Measurements from ENCODE around the gene ANXA3.

The ANXA3 gene

GRCh38 chr4:78644744-78645330, 93.3 kb downstream of the ANXA3 start:
- peak; percentile 31 for DNase-seq (ENCODE audit: low read depth, low spot score)

- DNase-seq (ENCODE audit: low read depth, low spot score): peak; percentile 22
Observed at GRCh38 chr4:78645853-78646757, 94.5 kb downstream of the ANXA3 start.

- DNase-seq (ENCODE audit: low read depth, low spot score): no peak
Observed at GRCh38 chr4:78647272-78647671, 95.7 kb downstream of the ANXA3 start.

- DNase-seq (ENCODE audit: low read depth, low spot score): no peak
Observed at GRCh38 chr4:78648640-78649363, 97.2 kb downstream of the ANXA3 start.

GRCh38 chr4:78650106-78651024, 98.8 kb downstream of the ANXA3 start:
- no peak for DNase-seq (ENCODE audit: low read depth, low spot score)

GRCh38 chr4:78651250-78651860, 99.8 kb downstream of the ANXA3 start:
- no peak for DNase-seq (ENCODE audit: low read depth, low spot score)

- DNase-seq (ENCODE audit: low read depth, low spot score): no peak
Observed at GRCh38 chr4:78652282-78652876, 100.8 kb downstream of the ANXA3 start.

- no peak for DNase-seq (ENCODE audit: low read depth, low spot score)
Observed at GRCh38 chr4:78653655-78654054, 102.1 kb downstream of the ANXA3 start.

GRCh38 chr4:78654807-78655206, 103.2 kb downstream of the ANXA3 start:
- DNase-seq (ENCODE audit: low read depth, low spot score): no peak

GRCh38 chr4:78656968-78657445, 105.4 kb downstream of the ANXA3 start:
- DNase-seq (ENCODE audit: low read depth, low spot score): no peak

- no peak for DNase-seq (ENCODE audit: low read depth, low spot score)
Observed at GRCh38 chr4:78659264-78659663, 107.7 kb downstream of the ANXA3 start.

GRCh38 chr4:78659665-78660064, 108.1 kb downstream of the ANXA3 start:
- no peak for DNase-seq (ENCODE audit: low read depth, low spot score)

All from ELF-1 (cell line).